ENCODE data around the gene NOTCH2NLA.
"Not testable (repeated sequence)": the region's sequence is repeated elsewhere in the genome, so short reads cannot be mapped to it uniquely, and the experiment has no call there.

DNA sequence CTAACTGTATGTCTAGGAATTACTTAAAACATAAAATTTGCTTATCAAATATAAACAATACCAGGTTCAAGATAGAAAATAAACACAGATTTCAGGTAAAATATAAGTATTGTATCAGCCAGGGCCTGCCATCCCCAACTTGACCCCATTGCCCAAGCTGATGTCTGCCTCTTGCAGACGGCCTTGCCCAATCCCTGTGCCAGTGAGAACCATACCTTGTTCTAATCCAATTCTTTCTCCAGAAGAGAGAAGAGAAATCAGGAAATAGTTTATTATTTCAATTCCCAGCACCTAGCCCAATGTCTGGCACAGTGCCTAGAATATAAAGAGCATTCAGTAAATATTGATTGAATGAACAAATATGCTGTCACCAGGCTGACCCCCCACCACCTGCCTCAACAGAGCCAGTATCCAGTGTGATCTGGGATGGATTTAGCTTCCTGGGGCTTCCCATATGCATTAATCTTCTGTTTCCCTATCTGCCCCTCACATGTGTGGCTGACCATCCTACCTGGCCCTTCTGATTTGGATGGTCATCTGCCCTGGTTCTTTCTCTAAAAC lies 29.3 kb upstream of the NOTCH2NLA start:
- not testable (repeated sequence) for TF ChIP-seq CTCF (IDR thresholded peaks at IDR 0.05 in 8 of 11, conservative IDR thresholded peaks at IDR 0.05 in 3 of 11); POLR2A (IDR thresholded peaks at IDR 0.05)
